ENCODE data around the gene FAM83C. TPM values are rescaled to one million over a fixed set of nuclear protein-coding genes. Genes with fewer than 3 reads are reported as not detected.

Gene FAM83C
- total and polyA plus RNA-seq, 2 donors (not counting 1 experiment from before 2014, with no cell fraction given) = not detected

DNA sequence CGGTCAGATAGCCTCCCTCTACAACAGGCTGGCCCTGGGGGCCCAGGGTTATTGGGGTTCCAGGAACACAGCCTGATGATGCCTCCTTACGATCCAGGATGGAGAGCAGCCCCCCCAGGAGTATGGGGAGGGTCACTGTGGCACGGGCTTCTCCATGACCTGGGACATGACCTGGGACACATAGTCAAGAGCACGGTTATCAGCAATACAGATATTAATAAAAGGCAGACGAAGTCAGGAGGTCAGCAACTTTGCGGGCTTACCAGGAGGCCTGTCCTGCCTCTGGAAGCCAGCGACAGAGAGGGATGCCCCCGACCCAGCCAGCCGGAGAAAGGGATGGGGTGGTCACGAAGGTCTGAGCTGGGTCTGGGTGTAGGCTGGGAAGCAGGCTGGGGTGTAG, 15.1 kb downstream of the FAM83C start:
- Histone ChIP-seq H3K9me3 (ENCODE audit: control extremely low read depth in 1 of 3, control insufficient read depth in 2 of 3, insufficient read depth in 1 of 3, low read length in 2 of 3) (no peaks in the 10 kb centered on the region), H3K4me1 (ENCODE audit: control insufficient read depth in 2 of 2, insufficient read depth in 2 of 2, low read length in 2 of 2) (peaks cover 14 to 21% of the 10 kb centered on the region in 2 donors), H3K27ac (ENCODE audit: low read length in 2 of 2) (peak overlapping the region; percentile 92 to 96), H3K4me3 (ENCODE audit: control extremely low read depth in 1 of 5, extremely low read depth in 1 of 5, insufficient read depth in 1 of 5, low read depth in 2 of 5, low read length in 4 of 5) (peak overlapping the region; percentile 70 to 86 (median 77)), H3K79me2 (ENCODE audit: control insufficient read depth, insufficient read depth, low read length) (peaks cover 43% of the 10 kb centered on the region), H3K27me3 (replicated peaks in 1 of 4; ENCODE audit: control extremely low read depth in 1 of 4, control insufficient read depth in 3 of 4, insufficient read depth in 4 of 4, low read length in 3 of 4) (no peaks in the 10 kb centered on the region), H3K4me2 (replicated peaks; ENCODE audit: low read depth, low read length, poor library complexity, severe bottlenecking) (peak overlapping the region; percentile 90), H2AFZ (ENCODE audit: insufficient read depth, low read depth, low read length, poor library complexity, severe bottlenecking) (peak overlapping the region; percentile 66), H3K36me3 (replicated peaks in 1 of 2; ENCODE audit: control extremely low read depth in 1 of 2, control insufficient read depth in 1 of 2, extremely low read depth in 1 of 2, insufficient read depth in 2 of 2, low read length in 1 of 2) (peaks cover 3 to 39% of the 10 kb centered on the region in 2 experiments), H4K20me1 (ENCODE audit: control insufficient read depth, insufficient read depth, low read length, poor library complexity, severe bottlenecking) (no peaks in the 10 kb centered on the region), H3K9ac (ENCODE audit: low read length) (peak overlapping the region; percentile 82)
- intact Hi-C loops (cut with micrococcal nuclease) = loop anchor here (1.0 to 2.0 kb wide), 2 partner anchors 134 to 185 kb away; partner anchors contain the start of genes TRPC4AP and UQCC1
- Mint-ChIP-seq H3K9me3 (ENCODE audit: insufficient read depth) (no peaks in the 10 kb centered on the region), H3K4me3 (peak overlapping the region; percentile 94), H3K4me1 (peaks cover 18% of the 10 kb centered on the region), H3K27ac (peak overlapping the region; percentile 99), H3K27me3 (no peaks in the 10 kb centered on the region)
- TF ChIP-seq EZH2 (IDR thresholded peaks at IDR 0.05; ENCODE audit: borderline replicate concordance, insufficient read depth, low read depth, low read length, poor library complexity, severe bottlenecking) = no peak
- TF ChIP-seq, protein P1, sequence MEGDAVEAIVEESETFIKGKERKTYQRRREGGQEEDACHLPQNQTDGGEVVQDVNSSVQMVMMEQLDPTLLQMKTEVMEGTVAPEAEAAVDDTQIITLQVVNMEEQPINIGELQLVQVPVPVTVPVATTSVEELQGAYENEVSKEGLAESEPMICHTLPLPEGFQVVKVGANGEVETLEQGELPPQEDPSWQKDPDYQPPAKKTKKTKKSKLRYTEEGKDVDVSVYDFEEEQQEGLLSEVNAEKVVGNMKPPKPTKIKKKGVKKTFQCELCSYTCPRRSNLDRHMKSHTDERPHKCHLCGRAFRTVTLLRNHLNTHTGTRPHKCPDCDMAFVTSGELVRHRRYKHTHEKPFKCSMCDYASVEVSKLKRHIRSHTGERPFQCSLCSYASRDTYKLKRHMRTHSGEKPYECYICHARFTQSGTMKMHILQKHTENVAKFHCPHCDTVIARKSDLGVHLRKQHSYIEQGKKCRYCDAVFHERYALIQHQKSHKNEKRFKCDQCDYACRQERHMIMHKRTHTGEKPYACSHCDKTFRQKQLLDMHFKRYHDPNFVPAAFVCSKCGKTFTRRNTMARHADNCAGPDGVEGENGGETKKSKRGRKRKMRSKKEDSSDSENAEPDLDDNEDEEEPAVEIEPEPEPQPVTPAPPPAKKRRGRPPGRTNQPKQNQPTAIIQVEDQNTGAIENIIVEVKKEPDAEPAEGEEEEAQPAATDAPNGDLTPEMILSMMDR (IDR thresholded peaks at IDR 0.05) = no peak
- no peak for ATAC-seq (ENCODE audit: low read depth)
- 6% methylated on average over 9 of the region's 10 CpGs for WGBS (ENCODE audit: insufficient coverage)
- CTCF ChIA-PET = interaction anchor here (0.6 to 1.4 kb wide), 4 partner anchors 28 to 441 kb away, joined by 3 read pairs; no protein-coding TSS in a partner anchor
- DNase-seq = no peak
- POLR2A ChIA-PET = interaction anchor here (1.1 to 1.7 kb wide), 4 partner anchors 131 to 788 kb away, joined by 3 to 4 read pairs (median 3); partner anchors contain the start of gene SCAND1

DNA sequence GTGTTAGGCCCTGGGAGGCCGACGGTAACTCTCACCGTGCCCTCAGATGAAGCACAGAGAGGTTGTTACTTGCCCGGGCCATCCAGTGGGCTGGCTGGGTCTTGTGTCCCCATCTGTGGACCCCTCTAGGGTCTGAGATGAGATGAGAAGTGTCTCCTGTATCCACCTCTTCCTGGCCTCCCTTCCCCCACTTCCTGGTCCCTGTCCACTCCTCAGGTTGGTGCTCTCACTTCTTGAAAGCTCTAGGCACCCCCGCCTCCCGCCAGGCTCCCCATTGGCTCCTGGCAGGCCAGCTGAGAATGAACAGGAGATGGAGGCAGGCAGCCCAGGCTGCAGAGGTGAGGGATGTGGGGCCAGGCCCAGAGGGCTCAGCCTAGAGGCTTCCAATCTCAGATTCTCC, 15.8 kb downstream of the FAM83C start:
- no peak for ATAC-seq (ENCODE audit: low read depth)
- no peaks in the 10 kb centered on the region for H3K27me3 ChIP-seq (replicated peaks in 1 of 4; ENCODE audit: control extremely low read depth in 1 of 4, control insufficient read depth in 3 of 4, insufficient read depth in 4 of 4, low read length in 3 of 4)
- peaks cover 38% of the 10 kb centered on the region for H3K79me2 ChIP-seq (ENCODE audit: control insufficient read depth, insufficient read depth, low read length)
- no peaks in the 10 kb centered on the region for H3K9me3 ChIP-seq (ENCODE audit: control extremely low read depth in 1 of 3, control insufficient read depth in 2 of 3, insufficient read depth in 1 of 3, low read length in 2 of 3)
- H3K27ac ChIP-seq (ENCODE audit: low read length in 2 of 2) = peak overlapping the region; percentile 92 to 96
- H3K4me2 ChIP-seq (replicated peaks; ENCODE audit: low read depth, low read length, poor library complexity, severe bottlenecking) = peak overlapping the region; percentile 90
- peak overlapping the region; percentile 82 for H3K9ac ChIP-seq (ENCODE audit: low read length)
- WGBS (ENCODE audit: insufficient coverage) = 88% methylated on average over 6 of the region's 6 CpGs
- ChIA-PET POLR2A (interaction anchor here (0.5 to 1.3 kb wide), 2 partner anchors 184 to 307 kb away, joined by 3 read pairs; no protein-coding TSS in a partner anchor), CTCF (interaction anchor here (1.4 kb wide), 1 partner anchor 440 kb away, joined by 3 read pairs; no protein-coding TSS in a partner anchor)
- DNase-seq = no peak
- no peak overlapping the region for H2AFZ ChIP-seq (ENCODE audit: insufficient read depth, low read depth, low read length, poor library complexity, severe bottlenecking)
- intact Hi-C loops (cut with micrococcal nuclease) = loop anchor here (2.0 kb wide), 1 partner anchor 134 kb away; the partner anchor contains the start of gene UQCC1
- H3K27ac Mint-ChIP-seq = peak overlapping the region; percentile 71
- no peaks in the 10 kb centered on the region for H3K9me3 Mint-ChIP-seq (ENCODE audit: insufficient read depth)
- H3K4me3 Mint-ChIP-seq = peak overlapping the region; percentile 49
- H3K4me1 ChIP-seq (ENCODE audit: control insufficient read depth in 2 of 2, insufficient read depth in 2 of 2, low read length in 2 of 2) = peaks cover 14 to 21% of the 10 kb centered on the region in 2 donors
- H3K4me1 Mint-ChIP-seq = peaks cover 15% of the 10 kb centered on the region
- TF ChIP-seq, protein P1 (IDR thresholded peaks at IDR 0.05) = no peak
- TF ChIP-seq EZH2 (IDR thresholded peaks at IDR 0.05; ENCODE audit: borderline replicate concordance, insufficient read depth, low read depth, low read length, poor library complexity, severe bottlenecking) = no peak
- H3K27me3 Mint-ChIP-seq = no peaks in the 10 kb centered on the region
- H3K4me3 ChIP-seq (ENCODE audit: control extremely low read depth in 1 of 5, extremely low read depth in 1 of 5, insufficient read depth in 1 of 5, low read depth in 2 of 5, low read length in 4 of 5) = peak overlapping the region in 3 of 5 experiments; percentile 77 to 86 (median 81)
- no peaks in the 10 kb centered on the region for H4K20me1 ChIP-seq (ENCODE audit: control insufficient read depth, insufficient read depth, low read length, poor library complexity, severe bottlenecking)
- H3K36me3 ChIP-seq (replicated peaks in 1 of 2; ENCODE audit: control extremely low read depth in 1 of 2, control insufficient read depth in 1 of 2, extremely low read depth in 1 of 2, insufficient read depth in 2 of 2, low read length in 1 of 2) = peaks cover 3 to 45% of the 10 kb centered on the region in 2 experiments
